AG08396 (cell line): Measurements from ENCODE around the gene FOXG1.

ENCODE experiments used
- DNase-seq: peaks from one replicate; pipeline ENCODE4 v3.0.0; 2012; ENCODE audit warnings: low spot score, mixed read lengths

FOXG1 gene

DNA sequence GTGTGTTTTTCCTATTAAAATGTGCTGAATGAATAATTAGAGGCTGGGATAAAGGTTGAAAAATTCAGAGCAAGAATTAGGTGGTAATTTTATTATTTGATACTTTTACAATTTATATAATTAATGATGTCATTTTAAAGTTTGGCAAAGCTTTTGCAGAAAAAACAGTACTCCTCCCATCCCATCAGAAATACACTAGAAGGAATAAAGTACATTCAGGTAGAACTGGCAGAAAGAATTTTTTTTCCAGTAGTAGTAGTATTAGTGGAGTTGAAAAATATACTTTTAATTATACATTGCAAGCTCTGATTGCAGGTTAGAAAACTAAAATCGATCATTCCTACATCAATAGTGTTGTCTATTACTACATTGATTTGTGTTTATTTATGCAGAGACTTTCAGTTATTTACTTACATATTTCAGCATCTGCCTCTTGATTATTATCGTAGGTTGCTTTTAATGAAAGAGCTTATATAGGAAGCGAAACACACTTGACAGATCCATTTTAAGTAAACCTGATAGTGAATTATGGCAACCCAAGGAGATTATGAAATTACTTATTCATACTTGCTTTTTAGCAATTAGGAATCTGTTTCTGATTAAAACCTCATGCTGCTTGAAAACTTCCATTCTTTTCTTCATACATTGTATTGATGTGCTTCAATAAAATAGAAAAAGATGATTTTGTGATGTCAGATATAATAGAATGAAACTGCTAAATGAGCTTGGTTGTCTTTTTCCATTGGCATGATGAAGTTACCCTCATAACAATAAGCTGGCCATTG is 10.1 kb downstream of the FOXG1 start:
- no peak for DNase-seq

GRCh38 chr14:28777471-28778137 is 11.0 kb downstream of the FOXG1 start:
- no peak for DNase-seq

- no peak for DNase-seq
Observed at GRCh38 chr14:28778138-28779117, 11.8 kb downstream of the FOXG1 start.

DNA sequence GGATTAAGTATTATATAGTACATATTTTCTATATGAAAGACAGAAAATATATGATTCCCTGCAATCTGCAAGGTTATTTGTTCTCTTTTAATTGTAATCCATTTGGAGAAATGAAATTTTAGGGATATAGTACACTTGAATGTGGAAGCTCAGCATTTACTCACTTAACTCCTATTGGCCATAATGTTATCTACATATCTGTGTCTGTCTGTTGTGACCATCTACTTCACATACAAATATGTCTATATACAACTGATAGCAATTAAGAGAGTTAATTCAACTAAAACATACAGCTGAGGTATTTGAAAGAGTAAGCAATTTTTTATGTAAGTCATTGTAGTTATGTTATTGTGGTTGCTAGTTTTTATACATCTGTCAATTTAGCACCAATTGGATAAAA is 12.9 kb downstream of the FOXG1 start:
- DNase-seq: no peak

GRCh38 chr14:28780843-28781820 is 14.5 kb downstream of the FOXG1 start:
- DNase-seq: no peak

GRCh38 chr14:28782301-28782700 is 15.7 kb downstream of the FOXG1 start:
- no peak for DNase-seq

DNA sequence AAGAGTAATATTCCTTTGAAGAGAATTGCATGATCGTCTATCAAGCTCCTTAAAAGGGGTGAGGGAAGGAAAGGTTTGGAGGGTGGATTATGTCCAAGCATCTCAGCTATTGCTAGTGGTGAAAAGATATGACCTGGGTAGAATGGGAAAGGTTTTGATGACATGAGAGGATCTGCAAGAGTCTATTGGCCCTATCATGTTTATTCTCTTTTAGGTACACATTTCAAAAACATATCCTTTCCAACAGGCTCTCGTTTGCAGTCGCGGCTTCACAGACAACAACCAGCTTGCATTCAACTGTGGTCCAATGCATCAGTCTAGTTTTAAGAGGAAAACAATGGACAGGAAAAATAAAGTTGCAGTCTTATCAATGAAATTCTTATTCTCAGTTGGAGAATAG is 17.1 kb downstream of the FOXG1 start:
- no peak for DNase-seq

DNA sequence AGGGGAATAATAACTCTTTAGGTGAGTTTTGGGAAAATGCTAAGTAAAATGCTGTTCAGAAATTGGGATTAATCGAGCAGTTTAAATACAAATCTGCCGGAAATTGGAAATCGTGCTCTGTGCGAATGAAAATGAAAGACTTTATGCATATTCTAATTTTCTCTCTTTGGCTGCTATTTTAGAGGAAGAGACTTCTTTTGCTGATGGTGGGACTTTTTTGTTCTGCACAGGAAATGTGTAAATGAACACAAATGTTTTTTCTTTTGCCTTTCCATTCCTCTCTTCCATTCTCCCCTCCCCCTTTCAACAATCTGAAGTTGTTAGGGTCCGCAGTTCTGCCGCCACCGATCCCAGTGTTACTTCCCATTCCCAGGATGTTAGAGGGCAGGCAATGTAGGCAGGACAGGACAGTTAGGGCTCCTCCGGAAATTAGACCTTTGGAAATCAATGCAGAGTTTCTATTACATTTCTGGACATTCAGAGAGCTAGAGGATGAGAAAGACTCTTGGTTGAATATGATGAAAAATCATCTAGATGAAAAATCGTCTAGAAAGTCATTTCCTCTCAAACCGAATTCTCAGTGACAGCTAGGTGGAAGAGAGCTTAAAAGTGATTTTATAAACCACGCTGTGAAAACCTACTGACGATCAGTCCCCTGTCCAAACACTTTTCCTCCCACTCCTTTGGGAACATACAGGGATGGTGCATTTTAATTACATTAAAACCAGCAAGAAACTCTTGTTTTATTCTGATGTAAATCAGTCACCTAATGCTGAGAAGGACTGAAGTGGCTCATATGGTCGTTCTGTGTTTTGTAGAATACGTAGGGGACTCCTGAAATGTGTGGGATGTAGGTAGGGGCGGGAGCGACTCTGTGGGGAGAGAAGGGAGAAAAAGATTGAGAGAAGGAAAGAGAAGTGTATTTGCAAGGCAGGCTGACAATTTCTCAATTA is 17.8 kb downstream of the FOXG1 start:
- no peak for DNase-seq

DNA sequence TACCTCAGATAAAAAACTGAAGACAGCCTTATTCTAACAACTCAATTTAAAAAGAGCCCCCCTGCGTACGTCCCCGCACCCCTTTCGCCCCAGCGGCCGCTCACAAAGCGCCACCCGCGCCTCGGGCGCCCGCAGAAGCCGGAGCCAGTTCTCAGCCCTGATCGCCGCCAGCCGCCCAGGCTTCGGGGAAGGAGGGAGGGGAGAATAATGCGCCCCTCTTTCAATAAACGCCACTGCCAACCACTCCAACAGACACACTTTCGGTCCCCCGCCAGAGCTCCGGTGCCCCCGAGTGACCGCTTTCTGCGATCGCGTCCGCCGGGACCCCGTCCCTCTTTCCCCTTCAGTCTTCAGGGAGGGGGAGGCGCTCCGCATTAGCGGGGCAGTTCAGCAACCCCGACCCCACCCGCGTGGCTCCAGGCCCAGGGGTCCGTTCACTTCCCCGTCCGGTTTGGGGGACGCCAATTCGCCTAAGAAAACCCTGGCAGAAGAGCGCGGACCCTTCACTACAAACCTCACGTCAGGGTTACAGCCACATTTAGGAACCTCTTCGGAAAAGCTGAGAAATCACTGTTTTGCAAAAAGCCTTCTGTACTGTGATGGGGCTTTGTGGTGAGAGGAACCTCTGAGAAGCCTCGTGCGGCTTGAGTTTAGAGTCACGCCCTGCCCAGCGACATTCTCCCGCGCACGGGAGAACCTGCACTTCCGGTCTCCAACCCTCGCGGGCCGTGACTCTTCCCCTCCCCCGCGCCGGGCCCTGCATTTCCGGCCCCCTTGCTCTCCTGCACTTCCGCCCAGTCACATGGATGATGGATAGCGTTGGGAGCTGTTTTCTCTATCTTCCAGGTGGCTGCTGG is 18.7 kb downstream of the FOXG1 start:
- DNase-seq: no peak

DNA sequence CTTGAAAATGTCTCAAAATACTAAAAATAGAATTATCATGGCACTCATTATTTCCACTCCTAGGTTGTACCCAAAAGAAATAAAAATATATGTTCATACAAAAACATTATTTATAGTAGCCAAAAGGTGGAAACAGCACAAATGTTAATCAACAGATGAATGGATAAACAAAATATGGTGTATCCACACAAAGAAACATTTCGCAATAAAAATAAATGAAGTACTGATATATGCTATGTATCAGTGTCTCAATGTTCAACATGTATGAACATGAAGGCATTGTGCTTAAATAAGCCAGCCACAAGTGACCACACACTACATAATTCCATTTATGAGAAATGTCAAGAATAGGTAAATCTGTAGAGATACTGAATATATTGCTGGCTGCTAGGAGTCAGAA is 40.9 kb downstream of the FOXG1 start:
- no peak for DNase-seq

GRCh38 chr14:28813810-28814209 is 47.2 kb downstream of the FOXG1 start:
- no peak for DNase-seq
